ENCODE results near the gene CD36. TPM values are rescaled to one million over a fixed set of nuclear protein-coding genes. Genes with fewer than 3 reads are reported as not detected.

The CD36 gene
- total RNA-seq, 1 donor from 2014 or later, result 1.7 TPM

GRCh38 chr7:80635533-80635932, 2.9 kb upstream of the CD36 start:
- TF ChIP-seq CTCF (IDR thresholded peaks at IDR 0.05; ENCODE audit: partially characterized antibody, unreplicated experiment), result no peak
- Mint-ChIP-seq H3K9me3 (ENCODE audit: unreplicated experiment) (peaks cover 3% of the 10 kb centered on the region), H3K4me3 (ENCODE audit: unreplicated experiment) (no peak overlapping the region), H3K27me3 (ENCODE audit: unreplicated experiment) (no peaks in the 10 kb centered on the region), H3K36me3 (ENCODE audit: unreplicated experiment) (no peaks in the 10 kb centered on the region), H3K27ac (ENCODE audit: unreplicated experiment) (no peak overlapping the region), H3K4me1 (ENCODE audit: low read depth, unreplicated experiment) (peaks cover 37% of the 10 kb centered on the region)
- no peak for DNase-seq

GRCh38 chr7:80635998-80636397, 2.4 kb upstream of the CD36 start:
- DNase-seq, result no peak
- Mint-ChIP-seq H3K27me3 (ENCODE audit: unreplicated experiment) (no peaks in the 10 kb centered on the region), H3K4me1 (ENCODE audit: low read depth, unreplicated experiment) (peaks cover 34% of the 10 kb centered on the region), H3K27ac (ENCODE audit: unreplicated experiment) (peak overlapping the region; percentile 10), H3K4me3 (ENCODE audit: unreplicated experiment) (peak overlapping the region; percentile 26), H3K36me3 (ENCODE audit: unreplicated experiment) (no peaks in the 10 kb centered on the region), H3K9me3 (ENCODE audit: unreplicated experiment) (peaks cover 3% of the 10 kb centered on the region)
- no peak for TF ChIP-seq CTCF (IDR thresholded peaks at IDR 0.05; ENCODE audit: partially characterized antibody, unreplicated experiment)

GRCh38 chr7:80636709-80637108, 1.7 kb upstream of the CD36 start:
- no peak overlapping the region for H3K27ac Mint-ChIP-seq (ENCODE audit: unreplicated experiment)
- H3K36me3 Mint-ChIP-seq (ENCODE audit: unreplicated experiment), result no peaks in the 10 kb centered on the region
- TF ChIP-seq CTCF (IDR thresholded peaks at IDR 0.05; ENCODE audit: partially characterized antibody, unreplicated experiment), result no peak
- no peak for DNase-seq
- H3K27me3 Mint-ChIP-seq (ENCODE audit: unreplicated experiment), result no peaks in the 10 kb centered on the region
- H3K4me3 Mint-ChIP-seq (ENCODE audit: unreplicated experiment), result no peak overlapping the region
- H3K4me1 Mint-ChIP-seq (ENCODE audit: low read depth, unreplicated experiment), result peaks cover 39% of the 10 kb centered on the region
- peaks cover 3% of the 10 kb centered on the region for H3K9me3 Mint-ChIP-seq (ENCODE audit: unreplicated experiment)

- Mint-ChIP-seq H3K27ac (ENCODE audit: unreplicated experiment) (peak overlapping the region; percentile 64), H3K27me3 (ENCODE audit: unreplicated experiment) (no peaks in the 10 kb centered on the region), H3K4me3 (ENCODE audit: unreplicated experiment) (no peak overlapping the region), H3K9me3 (ENCODE audit: unreplicated experiment) (peaks cover 3% of the 10 kb centered on the region), H3K36me3 (ENCODE audit: unreplicated experiment) (no peaks in the 10 kb centered on the region), H3K4me1 (ENCODE audit: low read depth, unreplicated experiment) (peaks cover 38% of the 10 kb centered on the region)
- no peak for TF ChIP-seq CTCF (IDR thresholded peaks at IDR 0.05; ENCODE audit: partially characterized antibody, unreplicated experiment)
- DNase-seq, result no peak
Measured at GRCh38 chr7:80637454-80637853, 988 bp upstream of the CD36 start.

GRCh38 chr7:80639011-80639410, 569 bp downstream of the CD36 start:
- Mint-ChIP-seq H3K27me3 (ENCODE audit: unreplicated experiment) (no peaks in the 10 kb centered on the region), H3K36me3 (ENCODE audit: unreplicated experiment) (no peaks in the 10 kb centered on the region), H3K9me3 (ENCODE audit: unreplicated experiment) (peaks cover 3% of the 10 kb centered on the region), H3K4me1 (ENCODE audit: low read depth, unreplicated experiment) (peaks cover 29% of the 10 kb centered on the region), H3K4me3 (ENCODE audit: unreplicated experiment) (no peak overlapping the region), H3K27ac (ENCODE audit: unreplicated experiment) (no peak overlapping the region)
- TF ChIP-seq CTCF (IDR thresholded peaks at IDR 0.05; ENCODE audit: partially characterized antibody, unreplicated experiment), result no peak
- no peak for DNase-seq

Measured in glutamatergic neuron (in vitro differentiated cells).